Activated CD4-positive, alpha-beta T cell treated with anti-CD3 and anti-CD28 coated beads, Interleukin-2, amount 50 U/mL, for 48 hours (primary cell): ENCODE results near the gene SMG5.

Experiments used
- DNase-seq, 2 experiments: peaks; one replicate each; pipeline ENCODE4 v3.0.0-alpha.2; 2020

SMG5 gene

GRCh38 chr1:156276966-156277381 lies 5.7 kb downstream of the SMG5 start:
- no peak for DNase-seq

DNA sequence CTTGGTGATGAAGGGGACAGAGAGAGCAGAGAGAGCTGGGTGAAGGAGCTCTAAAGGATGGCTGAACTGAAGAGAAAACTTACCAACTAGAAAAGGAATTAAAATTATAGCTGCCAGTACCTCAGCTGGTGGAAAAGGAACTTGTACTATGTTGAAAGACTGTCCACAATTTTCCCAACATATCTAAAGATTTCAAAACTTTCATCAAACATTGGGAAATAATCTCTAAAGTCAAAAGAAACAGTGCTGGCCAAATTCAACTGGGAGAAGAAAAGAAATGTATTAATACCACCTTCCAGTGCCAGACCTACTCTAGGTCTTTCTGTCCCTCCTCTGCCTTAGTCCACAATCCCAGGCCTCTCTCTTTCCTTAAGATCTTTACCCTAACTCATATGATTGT lies 6.1 kb downstream of the SMG5 start:
- no peak for DNase-seq

- DNase-seq = no peak
Measured at GRCh38 chr1:156270314-156270713, 12.3 kb downstream of the SMG5 start.

GRCh38 chr1:156268336-156268735 lies 14.3 kb downstream of the SMG5 start:
- DNase-seq = no peak

- no peak for DNase-seq
Measured at GRCh38 chr1:156266051-156266450, 16.6 kb downstream of the SMG5 start.

DNA sequence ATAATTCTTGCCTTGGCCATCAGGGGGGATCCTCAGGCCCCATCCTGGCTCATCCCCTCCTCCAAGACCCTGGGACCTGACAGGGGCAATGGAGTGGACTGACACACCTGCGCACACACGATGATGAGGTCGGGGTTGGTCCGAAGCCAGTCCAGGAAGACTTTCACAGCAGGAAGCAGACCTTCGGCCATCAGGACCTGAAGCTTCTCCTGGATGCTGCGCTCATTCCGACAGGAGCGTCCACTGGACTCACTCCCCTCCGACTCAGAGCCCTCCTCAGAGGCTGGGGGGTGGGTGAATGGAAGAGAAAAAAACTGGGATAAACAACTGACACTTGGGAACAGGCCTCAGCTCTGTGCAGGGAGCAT lies 19.4 kb downstream of the SMG5 start:
- no peak for DNase-seq

- DNase-seq = no peak
Measured at GRCh38 chr1:156262461-156263287, 20.0 kb downstream of the SMG5 start.

DNA sequence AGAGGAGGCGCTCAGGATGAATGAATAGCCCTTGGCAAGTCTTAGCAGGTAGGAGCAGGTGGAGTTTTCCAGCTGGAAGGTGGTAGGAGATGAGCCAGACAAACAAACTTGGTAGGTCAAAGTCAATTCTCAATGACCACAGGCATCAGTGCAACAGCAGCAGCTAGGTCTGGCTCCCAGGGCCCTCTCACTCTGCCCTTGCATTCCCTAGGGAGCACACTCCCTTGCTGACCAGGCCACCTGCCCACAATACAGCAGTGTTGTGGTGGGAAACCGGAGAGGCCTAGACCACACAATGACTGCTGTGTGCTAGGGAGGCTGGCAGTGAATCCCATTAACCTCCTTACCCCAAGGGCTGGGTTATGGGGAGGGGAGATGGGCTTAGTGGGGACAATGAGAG lies 21.7 kb downstream of the SMG5 start:
- no peak for DNase-seq

- no peak for DNase-seq
Measured at GRCh38 chr1:156259805-156260204, 22.8 kb downstream of the SMG5 start.

DNA sequence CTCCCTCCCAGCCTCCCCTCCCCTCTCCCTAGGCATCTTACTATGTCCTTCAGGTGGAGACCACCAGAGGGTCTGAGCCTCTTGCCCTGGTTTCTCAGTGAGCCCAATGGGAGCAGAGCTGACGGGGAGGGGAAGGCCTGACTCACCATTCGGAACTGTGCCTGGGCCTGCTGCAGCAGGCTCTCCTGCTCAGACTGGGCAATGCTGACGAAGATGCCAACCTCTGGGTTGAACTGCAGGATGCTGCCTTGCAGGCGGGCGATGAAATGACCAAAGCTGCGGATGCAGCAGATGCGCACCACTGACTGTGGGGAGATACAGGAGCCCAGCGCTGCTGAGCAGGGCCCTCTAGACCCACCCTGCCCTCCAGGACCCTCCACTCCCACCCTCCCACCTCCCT lies 23.8 kb downstream of the SMG5 start:
- DNase-seq = no peak

GRCh38 chr1:156257711-156258110 lies 24.9 kb downstream of the SMG5 start:
- no peak for DNase-seq

DNA sequence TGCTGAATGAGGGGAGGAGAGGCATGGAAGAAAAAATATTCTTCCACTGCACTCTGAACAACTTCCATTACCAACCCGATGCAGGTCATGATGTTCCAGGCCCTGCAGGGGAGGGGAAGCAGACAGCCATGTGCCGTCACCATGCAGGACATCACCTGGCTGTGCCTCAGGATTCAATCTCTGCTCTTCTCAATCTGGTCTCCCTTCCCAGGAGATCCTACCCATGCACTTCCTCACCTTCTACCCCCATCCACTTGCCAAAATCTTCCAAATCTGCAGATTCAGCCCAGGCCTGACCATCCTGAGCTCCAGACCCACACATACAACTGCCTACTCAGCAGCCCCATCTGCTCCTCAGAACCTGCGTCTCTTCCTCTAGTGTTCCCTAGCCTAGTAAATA lies 29.0 kb downstream of the SMG5 start:
- DNase-seq = no peak

GRCh38 chr1:156251527-156251926 lies 31.1 kb downstream of the SMG5 start:
- DNase-seq = no peak

- DNase-seq = no peak
Measured at GRCh38 chr1:156249593-156249992, 33.0 kb downstream of the SMG5 start.

DNA sequence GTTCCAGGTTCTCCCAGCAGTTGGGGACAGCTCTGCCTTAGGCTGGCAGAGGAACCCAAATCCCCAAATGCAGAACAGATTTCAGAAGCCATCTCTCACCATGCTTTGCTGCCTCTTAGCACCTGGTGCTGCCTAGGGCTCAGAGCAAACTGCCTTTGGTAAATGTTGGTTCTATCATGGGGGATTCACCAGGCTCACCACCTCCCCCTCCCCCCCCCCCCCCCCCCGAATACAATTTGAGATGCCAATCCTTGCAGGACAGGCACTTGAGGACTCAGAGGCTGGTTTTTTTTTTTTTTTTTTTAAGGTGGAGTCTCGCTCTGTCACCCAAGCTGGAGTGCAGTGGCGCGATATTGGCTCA lies 34.3 kb downstream of the SMG5 start:
- no peak for DNase-seq

- DNase-seq = no peak
Measured at GRCh38 chr1:156247460-156248322, 34.9 kb downstream of the SMG5 start, which contains the start of gene PAQR6. Gene PAQR6, minus strand, starts transcription at chr1:156248056. Its CDS starts 1,325 bp downstream, at chr1:156246731.

GRCh38 chr1:156246781-156247459 lies 35.7 kb downstream of the SMG5 start:
- no peak for DNase-seq

DNA sequence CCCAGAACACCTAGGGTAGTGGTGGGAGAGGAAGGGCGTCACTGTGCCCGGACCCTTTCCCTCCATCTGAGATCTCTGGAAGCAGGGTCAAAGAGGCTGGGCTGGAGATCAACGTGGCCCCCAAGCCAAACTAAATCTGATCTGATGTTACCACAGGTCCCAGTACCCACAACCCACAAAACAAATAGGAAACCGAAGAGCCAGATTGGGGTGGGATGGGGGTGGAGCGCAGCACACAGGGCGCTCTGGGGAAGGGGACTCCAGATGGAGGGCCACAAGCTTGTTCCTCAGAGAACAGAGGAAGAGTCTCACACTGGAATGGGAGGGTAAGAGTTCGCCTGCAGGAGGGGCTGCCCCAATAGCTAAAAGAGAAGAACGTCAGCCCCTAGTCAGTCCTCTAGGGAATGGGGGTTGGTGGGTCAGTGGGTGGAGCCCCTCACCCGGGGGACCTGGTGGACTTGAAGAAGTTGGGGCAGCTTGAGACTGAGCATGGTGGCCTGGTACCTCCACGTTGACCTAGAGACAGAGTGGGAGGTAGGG lies 36.3 kb downstream of the SMG5 start:
- no peak for DNase-seq

DNA sequence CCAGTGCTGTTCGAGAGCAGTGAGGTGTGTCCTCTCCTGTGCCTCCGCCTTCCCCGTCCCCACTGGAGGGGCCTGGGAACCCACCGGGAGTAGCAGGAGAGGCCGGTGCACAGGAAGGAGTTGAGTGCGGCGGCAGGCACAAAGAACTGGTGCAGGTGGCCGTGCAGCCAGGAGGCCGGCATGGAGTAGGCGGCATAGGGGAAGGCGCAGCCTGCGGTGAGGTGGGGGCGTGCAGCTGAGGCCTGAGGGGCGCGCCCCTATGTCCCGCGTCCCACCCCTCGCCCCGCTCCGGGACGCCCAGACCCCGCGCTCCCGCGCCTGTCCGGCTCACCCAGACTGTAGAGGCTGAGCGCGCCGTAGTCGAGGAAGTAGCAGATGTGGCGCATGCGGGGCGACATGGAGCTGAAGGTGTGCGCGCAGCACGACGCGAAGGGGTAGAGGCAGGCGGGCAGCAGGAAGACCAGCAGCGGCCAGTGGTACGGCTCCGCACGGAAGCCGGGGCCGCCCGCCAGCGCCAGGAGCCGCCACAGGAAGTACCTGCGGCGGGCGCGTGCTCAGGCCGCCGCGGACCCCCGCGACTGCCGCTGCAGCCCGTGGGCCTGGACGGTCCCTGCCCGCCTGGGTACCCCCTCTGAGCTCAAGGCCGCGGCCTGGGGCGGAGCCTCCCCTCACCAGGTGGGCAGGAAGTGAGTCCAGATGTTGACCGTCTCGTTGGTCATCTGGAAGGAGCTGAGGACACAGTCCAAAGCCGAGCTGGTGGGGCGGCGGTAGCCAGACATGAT lies 37.0 kb downstream of the SMG5 start:
- peak; percentile 37 to 47 for DNase-seq

GRCh38 chr1:156244712-156245111 lies 37.9 kb downstream of the SMG5 start:
- no peak for DNase-seq

- DNase-seq = no peak
Measured at GRCh38 chr1:156244126-156244525, 38.5 kb downstream of the SMG5 start.

- no peak for DNase-seq
Measured at GRCh38 chr1:156242738-156243137, 39.9 kb downstream of the SMG5 start.
